MCF 10A (cell line): ENCODE measurements around the gene TACC3. TPM values are rescaled to one million over a fixed set of nuclear protein-coding genes. Genes with fewer than 3 reads are reported as not detected.

ENCODE experiments used
- BruUV-seq: library from RNA; stranded (reverse); fragments of 400-500 nt; replicated peaks from 2 replicates; lab custom pipeline; 2021; lab: Mats Ljungman, UMichigan
- CTCF ChIA-PET: fragments of 300-600 bp; sonication (Branson Sonifier 250); formaldehyde crosslinking; extraction: SDS; loops from one replicate; lab custom pipeline; 2021; ENCODE audit warnings: antibody characterized with exemption, inconsistent platforms; lab: Yijun Ruan, JAX
- POLR2A ChIA-PET: fragments of 300-600, 350-650 bp; sonication (Branson Sonifier 250); formaldehyde crosslinking; extraction: SDS; loops from one replicate; lab custom pipeline; 2020; ENCODE audit warnings: antibody characterized with exemption, inconsistent platforms; lab: Yijun Ruan, JAX
- DNase-seq: peaks from one replicate; pipeline ENCODE4 v3.0.0-alpha.2; 2018; ENCODE audit not compliant: unreplicated experiment
- H3K27ac Mint-ChIP-seq: one replicate; pipeline ENCODE4 v1.8.0; 2022; ENCODE audit warnings: mild to moderate bottlenecking, low read depth, mixed read lengths; ENCODE audit not compliant: unreplicated experiment
- H3K27me3 Mint-ChIP-seq: one replicate; pipeline ENCODE4 v1.8.0; 2022; ENCODE audit warnings: mixed read lengths; ENCODE audit not compliant: insufficient read depth, unreplicated experiment
- H3K36me3 Mint-ChIP-seq: one replicate; pipeline ENCODE4 v1.8.0; 2022; ENCODE audit warnings: mild to moderate bottlenecking, moderate library complexity, mixed read lengths; ENCODE audit not compliant: insufficient read depth, unreplicated experiment
- H3K4me1 Mint-ChIP-seq: one replicate; pipeline ENCODE4 v1.8.0; 2022; ENCODE audit warnings: mixed read lengths; ENCODE audit not compliant: insufficient read depth, unreplicated experiment
- H3K4me3 Mint-ChIP-seq: one replicate; pipeline ENCODE4 v1.8.0; 2022; ENCODE audit warnings: mild to moderate bottlenecking, moderate library complexity, mixed read lengths; ENCODE audit not compliant: unreplicated experiment
- H3K9me3 Mint-ChIP-seq: one replicate; pipeline ENCODE4 v1.8.0; 2022; ENCODE audit warnings: mixed read lengths; ENCODE audit not compliant: unreplicated experiment
- CTCF ChIP-seq: fragments of 200-600 bp; IDR thresholded peaks from one replicate; pipeline ENCODE4 v1.8.0; 2022; ENCODE audit warnings: antibody characterized with exemption, mild to moderate bottlenecking; ENCODE audit not compliant: unreplicated experiment
- intact Hi-C: fragments of 100-400 bp; cut with micrococcal nuclease; formaldehyde crosslinking; loops from 2 replicates; pipeline ENCODE4 v1.14.1; 2022
- total RNA-seq: library from RNA; stranded (reverse); gene quantifications from 2 replicates; pipeline ENCODE4 v1.2.3, GENCODE V29; 2022

Gene TACC3
- total RNA-seq, 1 experiment from 2014 or later = 69.8 TPM

DNA sequence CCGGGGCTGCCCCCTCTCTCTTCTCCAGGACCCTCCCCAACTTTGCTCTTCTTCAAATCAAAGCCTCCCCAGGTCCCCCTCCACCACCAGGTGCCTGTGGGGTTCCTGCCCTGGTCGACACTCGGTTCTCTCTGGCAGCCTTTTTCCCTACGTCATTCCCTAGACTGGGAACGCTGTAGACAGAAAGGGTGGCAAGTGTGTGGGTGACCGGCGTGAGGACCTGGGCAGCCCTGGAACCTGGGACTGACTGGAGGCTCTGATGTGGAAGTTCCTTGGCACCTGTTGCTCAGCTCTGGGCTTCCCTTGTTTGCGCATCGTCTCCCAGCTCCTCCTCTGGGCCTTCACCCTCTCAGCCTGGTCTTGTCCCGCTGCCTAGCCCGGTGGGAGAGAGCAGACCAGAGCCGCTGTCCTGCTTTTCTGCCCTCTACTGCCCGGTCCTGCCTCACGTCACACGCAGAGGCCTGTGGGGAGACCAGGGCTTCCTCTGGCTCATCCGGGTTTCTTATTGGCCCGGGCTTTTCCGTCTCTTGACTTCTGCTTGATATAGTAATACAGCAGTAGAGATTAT, 1.3 kb downstream of the TACC3 start:
- Mint-ChIP-seq H3K27ac (peak overlapping the region; percentile 73), H3K36me3 (peaks cover 28% of the 10 kb centered on the region), H3K4me1 (peaks cover 35% of the 10 kb centered on the region), H3K4me3 (peak overlapping the region; percentile 93), H3K9me3 (no peaks in the 10 kb centered on the region), H3K27me3 (no peaks in the 10 kb centered on the region)
- CTCF ChIA-PET = interaction anchor here (0.5 to 2.6 kb wide), 7 partner anchors 9 to 177 kb away, joined by 3 to 15 read pairs (median 4); partner anchors contain the start of gene SLBP
- BruUV-seq = no TSS peak
- DNase-seq = no peak
- intact Hi-C loops = loop anchor here (10.0 kb wide), 1 partner anchor 378 kb away; the partner anchor contains the start of gene UVSSA
- no peak for TF ChIP-seq CTCF
- POLR2A ChIA-PET = interaction anchor here (1.7 to 4.7 kb wide), 3 partner anchors 7 to 29 kb away, joined by 6 to 63 read pairs (median 7); partner anchors contain the start of gene SLBP

DNA sequence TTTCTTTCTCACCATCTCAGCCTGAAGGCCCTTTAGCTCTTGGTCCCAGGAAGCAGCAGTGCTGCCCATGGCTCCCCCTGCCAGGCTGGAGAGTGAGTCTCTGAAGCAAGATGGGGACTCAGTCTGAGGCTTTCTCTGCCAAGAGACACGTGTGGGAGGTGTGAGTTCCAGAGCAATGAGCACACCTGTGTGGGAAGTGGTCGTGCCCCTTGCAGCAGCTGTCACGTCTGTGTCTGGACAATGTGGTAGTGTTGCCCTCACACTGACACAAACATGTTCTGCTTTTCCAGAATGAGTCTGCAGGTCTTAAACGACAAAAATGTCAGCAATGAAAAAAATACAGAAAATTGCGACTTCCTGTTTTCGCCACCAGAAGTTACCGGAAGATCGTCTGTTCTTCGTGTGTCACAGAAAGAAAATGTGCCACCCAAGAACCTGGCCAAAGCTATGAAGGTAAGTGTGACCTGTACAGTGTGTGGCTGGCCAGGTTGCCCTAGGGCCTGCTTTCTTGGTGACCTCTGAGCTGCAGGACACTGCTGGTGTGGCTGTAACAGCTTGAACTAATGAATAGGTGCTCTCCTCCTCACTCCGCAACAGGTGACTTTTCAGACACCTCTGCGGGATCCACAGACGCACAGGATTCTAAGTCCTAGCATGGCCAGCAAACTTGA, 1.9 kb downstream of the TACC3 start:
- POLR2A ChIA-PET = interaction anchor here (1.8 to 4.7 kb wide), 2 partner anchors 11 to 30 kb away, joined by 6 to 63 read pairs; partner anchors contain the start of gene SLBP

DNA sequence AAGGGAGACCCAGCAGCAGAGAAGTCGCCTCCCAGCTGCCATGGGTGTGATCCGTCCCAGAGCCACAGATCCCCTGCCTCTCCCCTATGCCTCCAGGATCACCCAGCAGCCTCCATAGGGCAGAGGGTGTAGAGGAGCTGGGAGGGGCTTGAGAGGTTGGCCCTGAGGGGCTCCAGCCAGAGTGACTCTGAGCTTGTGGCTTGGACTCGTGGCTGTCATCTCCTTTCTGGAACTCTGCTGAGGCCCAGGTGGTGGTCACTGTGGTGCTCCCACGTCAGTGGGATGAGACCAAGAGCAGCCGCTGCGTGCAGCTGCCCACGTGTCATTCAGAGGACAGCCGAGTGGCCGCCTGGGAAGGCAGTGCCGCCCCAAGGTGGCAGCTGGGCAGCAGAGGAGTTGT, 4.2 kb downstream of the TACC3 start:
- H3K9me3 Mint-ChIP-seq = no peaks in the 10 kb centered on the region
- no peak overlapping the region for H3K27ac Mint-ChIP-seq
- POLR2A ChIA-PET = interaction anchor here (1.0 to 2.8 kb wide), 2 partner anchors 32 to 943 kb away, joined by 3 to 18 read pairs; no protein-coding TSS in a partner anchor
- no peak for TF ChIP-seq CTCF
- H3K4me1 Mint-ChIP-seq = peaks cover 52% of the 10 kb centered on the region
- no peak for DNase-seq
- no peaks in the 10 kb centered on the region for H3K27me3 Mint-ChIP-seq
- CTCF ChIA-PET = interaction anchor here (0.8 to 7.0 kb wide), 8 partner anchors 13 to 370 kb away, joined by 3 to 97 read pairs (median 4); partner anchors contain the start of gene SLBP
- no TSS peak for BruUV-seq
- H3K36me3 Mint-ChIP-seq = peaks cover 37% of the 10 kb centered on the region
- intact Hi-C loops = loop anchor here (10.0 kb wide), 1 partner anchor 381 kb away; the partner anchor contains the start of gene UVSSA
- no peak overlapping the region for H3K4me3 Mint-ChIP-seq

More for the DNA sequence above, 1.9 kb downstream of the TACC3 start:
- Mint-ChIP-seq H3K27ac (peak overlapping the region; percentile 73), H3K27me3 (no peaks in the 10 kb centered on the region), H3K4me3 (peak overlapping the region; percentile 93), H3K4me1 (peaks cover 40% of the 10 kb centered on the region), H3K36me3 (peaks cover 29% of the 10 kb centered on the region), H3K9me3 (no peaks in the 10 kb centered on the region)
- CTCF ChIA-PET = interaction anchor here (0.5 to 2.6 kb wide), 9 partner anchors 8 to 176 kb away, joined by 3 to 15 read pairs (median 4); partner anchors contain the start of gene SLBP
- BruUV-seq = TSS peak; percentile 16
- no peak for DNase-seq
- intact Hi-C loops = loop anchor here (10.0 kb wide), 1 partner anchor 378 kb away; the partner anchor contains the start of gene UVSSA
- no peak for TF ChIP-seq CTCF
